ENCODE results near the gene ZNF185.

The ZNF185 gene

DNA sequence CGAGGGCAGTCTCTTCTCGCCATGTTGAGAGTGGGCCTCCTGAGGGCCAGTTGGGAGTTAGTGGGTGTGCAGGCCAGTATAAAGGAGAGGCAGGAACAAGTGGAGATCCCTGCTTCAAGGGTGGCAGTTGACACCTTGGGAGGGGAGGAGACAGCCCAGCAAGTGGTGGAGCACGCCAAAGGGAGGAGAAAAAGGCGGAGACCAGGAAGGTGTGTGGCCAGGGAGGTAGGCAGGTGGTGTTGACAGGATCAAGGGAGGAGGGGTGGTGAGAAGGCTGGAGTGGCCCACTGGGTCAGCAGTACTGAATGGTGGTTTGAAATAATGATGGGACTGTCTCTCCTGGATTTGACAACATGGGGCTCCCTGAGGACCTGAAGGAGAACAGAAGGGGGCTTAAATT lies 32.6 kb downstream of the ZNF185 start:
- no peak overlapping the region for H3K27ac ChIP-seq
- no peak for TF ChIP-seq ZFX (IDR thresholded peaks at IDR 0.05; ENCODE audit: borderline replicate concordance)
- TF ChIP-seq, protein P1, sequence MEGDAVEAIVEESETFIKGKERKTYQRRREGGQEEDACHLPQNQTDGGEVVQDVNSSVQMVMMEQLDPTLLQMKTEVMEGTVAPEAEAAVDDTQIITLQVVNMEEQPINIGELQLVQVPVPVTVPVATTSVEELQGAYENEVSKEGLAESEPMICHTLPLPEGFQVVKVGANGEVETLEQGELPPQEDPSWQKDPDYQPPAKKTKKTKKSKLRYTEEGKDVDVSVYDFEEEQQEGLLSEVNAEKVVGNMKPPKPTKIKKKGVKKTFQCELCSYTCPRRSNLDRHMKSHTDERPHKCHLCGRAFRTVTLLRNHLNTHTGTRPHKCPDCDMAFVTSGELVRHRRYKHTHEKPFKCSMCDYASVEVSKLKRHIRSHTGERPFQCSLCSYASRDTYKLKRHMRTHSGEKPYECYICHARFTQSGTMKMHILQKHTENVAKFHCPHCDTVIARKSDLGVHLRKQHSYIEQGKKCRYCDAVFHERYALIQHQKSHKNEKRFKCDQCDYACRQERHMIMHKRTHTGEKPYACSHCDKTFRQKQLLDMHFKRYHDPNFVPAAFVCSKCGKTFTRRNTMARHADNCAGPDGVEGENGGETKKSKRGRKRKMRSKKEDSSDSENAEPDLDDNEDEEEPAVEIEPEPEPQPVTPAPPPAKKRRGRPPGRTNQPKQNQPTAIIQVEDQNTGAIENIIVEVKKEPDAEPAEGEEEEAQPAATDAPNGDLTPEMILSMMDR (IDR thresholded peaks at IDR 0.05), result no peak

DNA sequence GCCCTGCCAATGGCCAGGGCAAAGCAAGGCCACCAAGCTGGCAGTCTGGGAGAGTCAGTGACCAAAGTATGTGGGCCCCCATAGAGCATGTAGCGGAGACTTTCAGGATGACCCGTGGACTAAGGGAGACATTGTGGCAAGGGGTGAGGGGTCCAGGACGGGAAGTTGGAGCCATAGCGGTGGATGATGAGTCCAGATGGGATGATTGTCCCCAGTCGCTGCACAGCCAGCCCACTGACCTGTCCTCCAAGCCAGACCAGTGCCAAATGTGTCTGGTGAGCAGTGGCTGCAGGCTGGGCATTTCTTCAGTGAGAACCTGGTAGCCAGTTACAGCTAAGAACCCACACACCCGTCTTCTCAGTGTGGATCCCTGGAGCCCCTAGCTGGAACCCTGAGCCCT lies 34.3 kb downstream of the ZNF185 start:
- TF ChIP-seq, protein P1 (IDR thresholded peaks at IDR 0.05), result no peak
- TF ChIP-seq ZFX (IDR thresholded peaks at IDR 0.05; ENCODE audit: borderline replicate concordance), result no peak
- no peak overlapping the region for H3K27ac ChIP-seq

DNA sequence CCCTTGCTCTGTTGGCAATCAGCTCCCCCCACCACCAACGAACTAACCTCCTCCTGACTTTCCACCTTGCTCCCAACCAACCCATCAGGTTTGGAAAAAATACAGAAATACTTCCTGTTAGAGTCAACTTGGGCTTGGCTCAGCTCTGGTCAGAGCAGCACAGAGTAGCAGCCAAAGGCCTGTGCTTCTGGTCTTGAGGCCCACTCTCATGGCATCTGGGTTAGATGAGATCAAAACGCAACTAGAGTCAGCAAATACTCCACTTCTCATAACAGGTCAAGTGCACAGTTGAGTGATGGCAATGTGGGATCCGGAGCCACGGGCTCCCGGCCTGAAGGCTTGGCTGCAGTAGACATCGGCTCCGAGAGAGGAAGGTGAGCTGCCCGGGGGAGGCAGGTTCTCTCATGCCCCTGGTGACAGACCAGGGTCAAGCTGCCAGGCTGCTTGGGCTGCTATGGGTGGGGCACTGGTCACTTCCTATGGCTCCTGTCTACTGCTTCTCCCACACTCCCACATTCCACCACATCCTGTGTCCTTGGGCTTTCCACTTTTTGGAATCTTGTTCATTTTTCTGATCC lies 34.8 kb downstream of the ZNF185 start:
- no peak overlapping the region for H3K27ac ChIP-seq
- TF ChIP-seq ZFX (IDR thresholded peaks at IDR 0.05; ENCODE audit: borderline replicate concordance), result no peak
- TF ChIP-seq, protein P1 (IDR thresholded peaks at IDR 0.05), result no peak

DNA sequence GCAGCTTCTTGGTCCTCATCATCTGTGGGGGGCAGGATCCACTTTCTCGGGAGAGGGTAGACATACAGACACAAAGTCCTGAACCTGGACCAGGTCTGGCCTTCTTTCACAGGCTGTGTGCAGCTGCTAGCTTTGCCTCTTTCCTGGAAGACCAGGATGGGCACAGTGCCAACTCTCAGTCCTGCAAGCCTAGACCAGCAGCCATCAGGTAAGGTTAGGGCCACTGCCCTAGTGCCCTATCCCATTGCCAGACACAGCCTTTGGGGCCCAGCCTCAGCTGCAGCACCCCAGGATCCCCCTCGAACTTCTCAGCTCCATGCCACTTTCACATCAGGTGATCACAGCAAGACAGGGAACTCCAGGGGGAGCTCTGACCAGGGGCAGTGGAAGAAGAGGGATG lies 38.4 kb downstream of the ZNF185 start:
- H3K27ac ChIP-seq, result no peak overlapping the region
- TF ChIP-seq, protein P1 (IDR thresholded peaks at IDR 0.05), result no peak
- no peak for TF ChIP-seq ZFX (IDR thresholded peaks at IDR 0.05; ENCODE audit: borderline replicate concordance)

DNA sequence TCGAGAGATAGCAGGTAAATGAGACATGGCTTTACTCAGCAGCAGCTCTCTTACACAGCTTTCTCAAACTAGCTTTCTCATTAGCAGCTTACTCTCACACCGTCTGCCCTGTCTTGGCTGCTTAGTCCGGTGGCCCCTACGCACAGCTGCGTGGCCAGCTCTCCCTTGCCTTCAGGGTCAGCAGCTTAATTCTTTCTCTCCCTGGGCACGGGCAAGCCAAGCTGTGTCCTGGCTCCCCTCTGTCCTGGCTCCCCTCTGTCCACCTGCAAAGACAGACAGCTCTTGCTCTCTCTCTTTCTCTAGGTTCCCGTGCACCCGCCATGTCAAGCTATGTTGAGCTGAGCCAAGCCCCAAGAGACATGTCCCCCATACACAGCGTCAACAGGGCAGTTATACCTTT lies 39.4 kb downstream of the ZNF185 start:
- no peak overlapping the region for H3K27ac ChIP-seq

DNA sequence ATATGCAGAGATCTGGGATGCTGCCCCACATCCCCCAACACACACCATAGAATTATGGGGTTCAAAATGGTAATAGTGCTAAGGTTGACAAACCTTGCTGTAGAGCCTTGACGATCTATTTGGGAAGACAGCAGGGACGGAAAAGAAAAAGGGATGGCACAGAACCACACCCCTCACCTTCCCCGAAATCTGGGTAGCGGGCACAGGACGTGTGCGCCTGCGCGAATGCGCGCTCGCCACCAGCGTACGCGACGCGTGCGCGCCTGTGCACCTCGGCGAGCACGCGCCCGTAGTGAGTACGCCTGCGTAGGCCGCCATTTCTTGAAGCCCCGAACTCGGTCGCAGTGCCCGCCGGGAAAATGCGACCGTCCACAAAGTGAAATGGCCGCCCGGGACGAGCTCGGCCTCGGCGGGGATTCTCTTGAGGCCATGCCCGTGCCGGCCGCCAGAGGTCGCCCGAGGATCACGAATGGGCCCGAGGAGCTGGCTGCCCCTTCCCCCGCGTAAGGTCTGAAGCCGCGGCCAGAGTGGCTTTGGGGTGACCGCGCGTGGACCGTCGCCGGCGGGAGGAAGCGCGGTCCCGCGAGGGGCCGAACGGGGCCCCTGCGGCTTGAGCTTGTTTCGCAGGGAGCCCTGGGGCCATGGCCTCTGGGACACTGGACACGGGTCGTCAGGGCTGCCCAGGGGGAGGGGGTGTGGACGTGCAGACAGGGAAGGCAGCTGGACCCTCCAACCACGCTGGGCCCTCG lies 43.6 kb downstream of the ZNF185 start:
- TF ChIP-seq ZFX (IDR thresholded peaks at IDR 0.05; ENCODE audit: borderline replicate concordance), result no peak
- TF ChIP-seq, protein P1 (IDR thresholded peaks at IDR 0.05), result peak; percentile 73
- H3K27ac ChIP-seq, result peak overlapping the region; percentile 59

More for the DNA sequence above, 39.4 kb downstream of the ZNF185 start:
- TF ChIP-seq ZFX (IDR thresholded peaks at IDR 0.05; ENCODE audit: borderline replicate concordance), result no peak
- TF ChIP-seq, protein P1 (IDR thresholded peaks at IDR 0.05), result no peak

DNA sequence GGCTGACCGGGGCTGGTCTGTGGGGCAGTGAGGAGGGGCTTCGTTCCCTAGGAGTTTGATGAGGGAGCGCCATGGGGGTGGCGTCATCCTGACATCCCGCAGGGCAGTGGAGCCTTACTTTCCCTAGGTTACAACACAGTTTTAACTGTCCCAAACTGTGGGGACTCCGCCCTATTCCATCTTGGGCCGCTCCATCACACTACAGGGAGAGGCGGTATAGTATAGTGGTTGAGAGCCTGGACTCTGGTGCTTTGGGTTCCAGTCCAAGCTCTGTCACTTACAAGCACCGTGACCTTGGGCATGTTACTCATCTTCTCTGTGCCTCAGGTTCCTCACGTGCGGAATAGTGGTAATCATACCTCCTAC lies 44.2 kb downstream of the ZNF185 start:
- TF ChIP-seq, protein P1 (IDR thresholded peaks at IDR 0.05), result no peak
- TF ChIP-seq ZFX (IDR thresholded peaks at IDR 0.05; ENCODE audit: borderline replicate concordance), result no peak
- peak overlapping the region; percentile 59 for H3K27ac ChIP-seq

Measured in 22Rv1 (cell line).